Fibroblast of pulmonary artery (primary cell): ENCODE results near the gene TMEM150B.

ENCODE experiments used
- DNase-seq: peaks from one replicate; pipeline ENCODE4 v3.0.0-alpha.2; 2010; ENCODE audit warnings: low read depth
- H3K4me3 ChIP-seq: replicated peaks from 2 replicates; pipeline ENCODE4 v1.5.1; 2011; ENCODE audit warnings: low read depth, mild to moderate bottlenecking, control low read depth, low read length, moderate library complexity
- CTCF ChIP-seq: IDR thresholded peaks from 2 replicates; pipeline ENCODE4 v1.5.1; 2011; ENCODE audit warnings: mild to moderate bottlenecking, control low read depth, low read length, inconsistent platforms; ENCODE audit errors: missing control alignments

Gene TMEM150B

GRCh38 chr19:55362990-55363716 lies 38.0 kb upstream of the TMEM150B start, which contains the start of gene GARIN5B:
TSS of gene GARIN5B (minus strand) at chr19:55363260. CDS start at chr19:55363066, 194 bp downstream.
- no peak for DNase-seq
- no peak within 1 kb of the TSS for H3K4me3 ChIP-seq
- TF ChIP-seq CTCF, result no peak

GRCh38 chr19:55362174-55362989 lies 37.2 kb upstream of the TMEM150B start:
- DNase-seq, result no peak
- no peak for TF ChIP-seq CTCF
- H3K4me3 ChIP-seq, result no peak overlapping the region

- H3K4me3 ChIP-seq, result no peak overlapping the region
- no peak for TF ChIP-seq CTCF
- DNase-seq, result no peak
Measured at GRCh38 chr19:55360902-55361301, 35.8 kb upstream of the TMEM150B start.

GRCh38 chr19:55358943-55359908 lies 34.1 kb upstream of the TMEM150B start:
- no peak for TF ChIP-seq CTCF
- no peak overlapping the region for H3K4me3 ChIP-seq

GRCh38 chr19:55358493-55358892 lies 33.4 kb upstream of the TMEM150B start:
- TF ChIP-seq CTCF, result no peak
- DNase-seq, result no peak
- H3K4me3 ChIP-seq, result no peak overlapping the region

More at GRCh38 chr19:55358943-55359908, 34.1 kb upstream of the TMEM150B start:
- no peak for DNase-seq

- H3K4me3 ChIP-seq, result no peak overlapping the region
- TF ChIP-seq CTCF, result no peak
- no peak for DNase-seq
Measured at GRCh38 chr19:55355213-55355821, 30.2 kb upstream of the TMEM150B start.
